ENCODE data around the gene UBR7.
"Not testable (repeated sequence)": the region's sequence is repeated elsewhere in the genome, so short reads cannot be mapped to it uniquely, and the experiment has no call there.

UBR7 gene, protein sequence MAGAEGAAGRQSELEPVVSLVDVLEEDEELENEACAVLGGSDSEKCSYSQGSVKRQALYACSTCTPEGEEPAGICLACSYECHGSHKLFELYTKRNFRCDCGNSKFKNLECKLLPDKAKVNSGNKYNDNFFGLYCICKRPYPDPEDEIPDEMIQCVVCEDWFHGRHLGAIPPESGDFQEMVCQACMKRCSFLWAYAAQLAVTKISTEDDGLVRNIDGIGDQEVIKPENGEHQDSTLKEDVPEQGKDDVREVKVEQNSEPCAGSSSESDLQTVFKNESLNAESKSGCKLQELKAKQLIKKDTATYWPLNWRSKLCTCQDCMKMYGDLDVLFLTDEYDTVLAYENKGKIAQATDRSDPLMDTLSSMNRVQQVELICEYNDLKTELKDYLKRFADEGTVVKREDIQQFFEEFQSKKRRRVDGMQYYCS

DNA sequence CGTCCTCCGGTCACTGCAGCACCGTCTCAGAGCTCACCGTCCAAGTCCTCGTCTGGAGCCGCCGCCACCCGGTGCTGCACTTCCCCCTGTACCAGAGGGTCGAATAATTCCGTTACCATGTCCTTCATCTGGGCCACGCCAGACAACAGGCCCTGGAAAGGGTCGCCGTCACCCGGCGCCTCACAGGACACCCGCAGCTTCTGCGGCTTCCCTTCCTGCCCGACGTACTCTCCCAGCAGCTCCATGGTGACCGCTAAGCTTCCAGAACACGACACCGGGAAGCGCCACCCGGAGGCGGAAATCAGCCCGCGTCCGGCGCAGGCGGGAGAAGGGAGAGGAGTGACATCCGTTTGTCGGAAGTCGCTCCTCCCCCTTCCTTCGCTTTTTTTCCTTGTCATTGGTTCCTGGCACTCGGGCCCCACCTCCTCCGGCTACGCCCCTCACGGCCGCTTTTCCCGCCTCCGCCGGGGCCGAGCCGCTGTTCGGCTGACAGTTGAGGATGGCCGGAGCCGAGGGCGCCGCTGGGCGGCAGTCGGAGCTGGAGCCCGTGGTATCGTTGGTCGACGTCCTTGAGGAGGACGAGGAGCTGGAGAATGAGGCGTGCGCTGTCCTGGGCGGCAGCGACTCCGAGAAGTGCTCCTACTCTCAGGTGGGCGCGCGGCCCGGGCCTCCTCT lies at the start of gene UBR7, which contains the start of gene GON7:
Gene UBR7, plus strand, starts transcription at position 464 of the 675 bp plus-strand sequence. Its CDS starts 36 bp downstream, at position 500.
Gene GON7, minus strand, starts transcription at position 273 of the 675 bp plus-strand sequence. Its CDS starts 28 bp downstream, at position 245.
- H3K27me3 ChIP-seq (ENCODE audit: control insufficient read depth, insufficient read depth, low read length), result no peaks in the 10 kb centered on the region
- no peaks in the 10 kb centered on the region for H3K36me3 ChIP-seq (ENCODE audit: control insufficient read depth, insufficient read depth, low read length)
- H3K4me1 ChIP-seq, result no peaks in the 10 kb centered on the region
- peak within 1 kb of the TSS; percentile 92 for H2AFZ ChIP-seq
- peak within 1 kb of the TSS; percentile 77 for H3K27ac ChIP-seq
- H3K4me3 ChIP-seq (ENCODE audit: low read depth, low read length), result peak within 1 kb of the TSS; percentile 80
- H3K4me2 ChIP-seq (ENCODE audit: low read length), result peak within 1 kb of the TSS; percentile 79
- peaks cover 5% of the 10 kb centered on the region for H3K79me2 ChIP-seq
- TF ChIP-seq, protein P1, sequence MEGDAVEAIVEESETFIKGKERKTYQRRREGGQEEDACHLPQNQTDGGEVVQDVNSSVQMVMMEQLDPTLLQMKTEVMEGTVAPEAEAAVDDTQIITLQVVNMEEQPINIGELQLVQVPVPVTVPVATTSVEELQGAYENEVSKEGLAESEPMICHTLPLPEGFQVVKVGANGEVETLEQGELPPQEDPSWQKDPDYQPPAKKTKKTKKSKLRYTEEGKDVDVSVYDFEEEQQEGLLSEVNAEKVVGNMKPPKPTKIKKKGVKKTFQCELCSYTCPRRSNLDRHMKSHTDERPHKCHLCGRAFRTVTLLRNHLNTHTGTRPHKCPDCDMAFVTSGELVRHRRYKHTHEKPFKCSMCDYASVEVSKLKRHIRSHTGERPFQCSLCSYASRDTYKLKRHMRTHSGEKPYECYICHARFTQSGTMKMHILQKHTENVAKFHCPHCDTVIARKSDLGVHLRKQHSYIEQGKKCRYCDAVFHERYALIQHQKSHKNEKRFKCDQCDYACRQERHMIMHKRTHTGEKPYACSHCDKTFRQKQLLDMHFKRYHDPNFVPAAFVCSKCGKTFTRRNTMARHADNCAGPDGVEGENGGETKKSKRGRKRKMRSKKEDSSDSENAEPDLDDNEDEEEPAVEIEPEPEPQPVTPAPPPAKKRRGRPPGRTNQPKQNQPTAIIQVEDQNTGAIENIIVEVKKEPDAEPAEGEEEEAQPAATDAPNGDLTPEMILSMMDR (IDR thresholded peaks at IDR 0.05), result peak; percentile 42
- H3K9ac ChIP-seq, result peak within 1 kb of the TSS; percentile 32
- no peaks in the 10 kb centered on the region for H3K9me3 ChIP-seq (ENCODE audit: control insufficient read depth, low read length)

DNA sequence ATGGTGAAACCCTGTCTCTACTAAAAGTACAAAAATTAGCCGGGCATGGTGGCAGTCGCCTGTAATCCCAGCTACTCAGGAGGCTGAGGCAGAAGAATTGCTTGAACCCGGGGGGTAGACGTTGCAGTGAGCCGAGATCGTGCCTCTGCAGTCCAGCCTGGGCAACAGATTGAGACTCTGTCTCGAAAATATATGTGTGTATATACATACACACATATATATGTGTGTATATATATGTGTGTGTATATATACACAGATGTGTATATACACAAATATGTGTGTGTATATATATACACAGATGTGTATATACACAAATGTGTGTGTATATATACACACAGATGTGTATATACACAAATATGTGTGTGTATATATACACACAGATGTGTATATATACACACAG lies 48.7 kb upstream of the UBR7 start:
- H2AFZ ChIP-seq; H3K79me2 ChIP-seq; H3K27ac ChIP-seq; H3K4me2 ChIP-seq (ENCODE audit: low read length); H3K9ac ChIP-seq; H3K4me1 ChIP-seq; H3K27me3 ChIP-seq (ENCODE audit: control insufficient read depth, insufficient read depth, low read length); H3K4me3 ChIP-seq (ENCODE audit: low read depth, low read length); H3K9me3 ChIP-seq (ENCODE audit: control insufficient read depth, low read length); H3K36me3 ChIP-seq (ENCODE audit: control insufficient read depth, insufficient read depth, low read length): not testable (repeated sequence)

DNA sequence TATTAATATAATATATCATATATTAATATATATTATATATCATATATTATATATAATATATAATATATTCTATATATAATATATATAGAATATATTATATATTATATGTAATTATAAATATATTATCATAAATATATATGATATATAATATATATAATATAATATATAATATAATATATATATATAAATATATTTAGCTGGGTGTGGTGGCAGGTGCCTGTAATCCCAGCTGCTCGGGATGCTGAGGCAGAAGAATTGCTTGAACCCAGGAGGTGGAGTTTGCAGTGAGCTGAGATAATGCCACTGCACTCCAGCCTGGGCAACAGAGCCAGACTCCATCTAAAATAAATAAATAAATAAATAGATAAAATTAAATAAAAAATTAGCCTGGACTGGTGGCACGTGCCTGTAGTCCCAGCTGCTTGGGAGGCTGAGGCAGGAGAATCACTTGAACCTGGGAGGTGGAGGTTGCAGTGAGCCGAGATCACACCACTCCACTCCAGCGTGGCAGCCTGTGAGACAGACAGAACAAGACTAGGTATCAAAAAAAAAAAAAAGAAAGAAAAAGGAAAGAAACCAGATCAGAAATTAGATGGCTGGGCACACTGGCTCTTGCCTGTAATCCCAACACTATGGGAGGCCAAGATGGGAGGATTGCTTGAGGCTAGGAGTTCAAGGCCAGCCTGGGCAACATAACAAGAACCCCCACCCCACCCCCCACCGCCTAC lies 47.3 kb upstream of the UBR7 start:
- not testable (repeated sequence) for H3K9me3 ChIP-seq (ENCODE audit: control insufficient read depth, low read length); H3K79me2 ChIP-seq; H3K36me3 ChIP-seq (ENCODE audit: control insufficient read depth, insufficient read depth, low read length); H3K27ac ChIP-seq; H3K4me2 ChIP-seq (ENCODE audit: low read length); H3K4me3 ChIP-seq (ENCODE audit: low read depth, low read length); H3K4me1 ChIP-seq; H3K9ac ChIP-seq; H2AFZ ChIP-seq; H3K27me3 ChIP-seq (ENCODE audit: control insufficient read depth, insufficient read depth, low read length)

DNA sequence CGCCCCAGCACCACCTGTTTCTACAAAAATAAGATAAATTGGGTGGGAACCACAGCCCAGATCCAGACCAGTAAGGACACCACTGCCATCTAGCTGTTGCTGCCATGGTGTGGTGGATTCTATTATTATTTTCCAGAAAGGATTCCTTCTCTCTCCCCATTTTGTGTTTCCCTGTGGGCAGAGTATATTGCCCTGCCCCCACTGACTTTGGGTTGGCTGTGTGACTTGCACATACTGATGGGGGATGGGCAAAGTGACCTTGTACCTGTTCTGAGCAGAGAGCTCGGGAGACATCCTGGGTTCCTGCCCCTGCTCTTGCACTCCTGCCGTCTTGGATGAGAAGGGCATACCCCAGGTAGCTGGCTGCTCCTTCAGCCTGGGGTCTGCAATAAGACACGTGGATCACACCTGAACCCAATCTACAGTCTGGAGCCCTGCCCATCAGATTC lies 46.7 kb upstream of the UBR7 start:
- Histone ChIP-seq H2AFZ (no peak overlapping the region), H3K4me2 (ENCODE audit: low read length) (no peak overlapping the region), H3K9me3 (ENCODE audit: control insufficient read depth, low read length) (no peaks in the 10 kb centered on the region), H3K27ac (no peak overlapping the region), H3K27me3 (ENCODE audit: control insufficient read depth, insufficient read depth, low read length) (no peaks in the 10 kb centered on the region), H3K4me3 (ENCODE audit: low read depth, low read length) (no peak overlapping the region), H3K79me2 (no peaks in the 10 kb centered on the region), H3K36me3 (ENCODE audit: control insufficient read depth, insufficient read depth, low read length) (no peaks in the 10 kb centered on the region), H3K4me1 (no peaks in the 10 kb centered on the region), H3K9ac (no peak overlapping the region)
- TF ChIP-seq, protein P1 (IDR thresholded peaks at IDR 0.05), result peak; percentile 31

DNA sequence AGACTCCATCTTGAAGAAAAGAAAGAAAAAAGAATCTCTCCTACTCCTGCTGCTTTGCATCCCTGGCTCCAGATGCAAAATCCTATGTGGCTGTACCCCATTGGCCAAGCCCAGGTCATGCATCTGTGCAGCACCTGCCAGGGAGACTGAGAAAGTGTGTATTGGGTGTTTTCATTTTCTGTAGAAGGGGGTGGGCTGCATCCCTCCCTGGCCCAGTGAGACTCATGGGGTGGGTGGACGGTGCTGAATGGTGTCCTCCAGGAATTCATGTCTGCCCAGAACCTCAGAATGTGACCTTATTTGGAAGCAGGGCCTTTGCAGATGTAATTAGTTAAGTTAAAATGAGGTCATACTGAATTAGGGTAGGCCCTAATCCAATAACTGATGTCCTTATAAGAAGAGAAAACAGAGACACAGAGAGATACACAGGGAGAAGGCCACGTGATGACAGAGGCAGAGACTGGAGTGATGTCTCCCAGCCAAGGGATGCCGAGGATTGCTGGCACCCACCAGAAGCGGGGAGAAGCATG lies 45.6 kb upstream of the UBR7 start:
- no peak overlapping the region for H3K4me3 ChIP-seq (ENCODE audit: low read depth, low read length)
- no peak overlapping the region for H3K9ac ChIP-seq
- TF ChIP-seq, protein P1 (IDR thresholded peaks at IDR 0.05), result no peak
- H2AFZ ChIP-seq, result no peak overlapping the region
- no peaks in the 10 kb centered on the region for H3K36me3 ChIP-seq (ENCODE audit: control insufficient read depth, insufficient read depth, low read length)
- H3K27me3 ChIP-seq (ENCODE audit: control insufficient read depth, insufficient read depth, low read length), result no peaks in the 10 kb centered on the region
- H3K9me3 ChIP-seq (ENCODE audit: control insufficient read depth, low read length), result no peaks in the 10 kb centered on the region
- H3K4me2 ChIP-seq (ENCODE audit: low read length), result no peak overlapping the region
- H3K4me1 ChIP-seq, result no peaks in the 10 kb centered on the region
- H3K79me2 ChIP-seq, result no peaks in the 10 kb centered on the region
- H3K27ac ChIP-seq, result no peak overlapping the region
